NCI-H146 (cell line): ENCODE data around the gene DNAH17.
A peak's percentile ranks its signal among the peaks of the same experiment; 100 is the strongest.

Experiments used
- DNase-seq: peaks from one replicate; lab custom pipeline; 2025; lab: John Stamatoyannopoulos, UW

The DNAH17 gene, protein sequence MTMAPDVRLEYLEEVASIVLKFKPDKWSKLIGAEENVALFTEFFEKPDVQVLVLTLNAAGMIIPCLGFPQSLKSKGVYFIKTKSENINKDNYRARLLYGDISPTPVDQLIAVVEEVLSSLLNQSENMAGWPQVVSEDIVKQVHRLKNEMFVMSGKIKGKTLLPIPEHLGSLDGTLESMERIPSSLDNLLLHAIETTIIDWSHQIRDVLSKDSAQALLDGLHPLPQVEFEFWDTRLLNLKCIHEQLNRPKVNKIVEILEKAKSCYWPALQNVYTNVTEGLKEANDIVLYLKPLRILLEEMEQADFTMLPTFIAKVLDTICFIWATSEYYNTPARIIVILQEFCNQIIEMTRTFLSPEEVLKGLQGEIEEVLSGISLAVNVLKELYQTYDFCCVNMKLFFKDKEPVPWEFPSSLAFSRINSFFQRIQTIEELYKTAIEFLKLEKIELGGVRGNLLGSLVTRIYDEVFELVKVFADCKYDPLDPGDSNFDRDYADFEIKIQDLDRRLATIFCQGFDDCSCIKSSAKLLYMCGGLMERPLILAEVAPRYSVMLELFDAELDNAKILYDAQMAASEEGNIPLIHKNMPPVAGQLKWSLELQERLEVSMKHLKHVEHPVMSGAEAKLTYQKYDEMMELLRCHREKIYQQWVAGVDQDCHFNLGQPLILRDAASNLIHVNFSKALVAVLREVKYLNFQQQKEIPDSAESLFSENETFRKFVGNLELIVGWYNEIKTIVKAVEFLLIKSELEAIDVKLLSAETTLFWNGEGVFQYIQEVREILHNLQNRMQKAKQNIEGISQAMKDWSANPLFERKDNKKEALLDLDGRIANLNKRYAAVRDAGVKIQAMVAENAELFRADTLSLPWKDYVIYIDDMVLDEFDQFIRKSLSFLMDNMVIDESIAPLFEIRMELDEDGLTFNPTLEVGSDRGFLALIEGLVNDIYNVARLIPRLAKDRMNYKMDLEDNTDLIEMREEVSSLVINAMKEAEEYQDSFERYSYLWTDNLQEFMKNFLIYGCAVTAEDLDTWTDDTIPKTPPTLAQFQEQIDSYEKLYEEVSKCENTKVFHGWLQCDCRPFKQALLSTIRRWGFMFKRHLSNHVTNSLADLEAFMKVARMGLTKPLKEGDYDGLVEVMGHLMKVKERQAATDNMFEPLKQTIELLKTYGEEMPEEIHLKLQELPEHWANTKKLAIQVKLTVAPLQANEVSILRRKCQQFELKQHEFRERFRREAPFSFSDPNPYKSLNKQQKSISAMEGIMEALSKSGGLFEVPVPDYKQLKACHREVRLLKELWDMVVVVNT (N-terminal part only)

DNA sequence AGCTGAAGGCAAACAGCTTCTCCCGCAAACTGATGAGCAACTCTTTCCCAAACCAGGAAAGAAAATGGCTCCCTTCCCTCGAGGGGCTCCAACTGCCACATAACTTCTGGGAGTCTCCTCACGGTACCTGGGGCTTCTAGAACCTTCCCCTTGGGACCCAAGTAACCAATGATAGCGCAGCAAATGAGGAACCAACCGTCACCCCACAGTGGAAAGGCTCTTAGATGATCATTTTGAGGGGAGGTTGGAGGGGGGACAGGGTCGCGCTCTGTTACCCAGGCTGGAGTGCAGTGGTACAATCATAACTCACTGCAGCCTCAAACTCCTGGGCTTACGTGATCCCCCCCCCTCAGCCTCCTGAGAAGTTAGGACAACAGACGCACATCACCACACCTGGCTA lies at the start of gene DNAH17:
TSS of gene DNAH17 (minus strand) at position 101 of the 400 bp plus-strand sequence. CDS start 2,339 bp downstream, outside the sequence.
- DNase-seq: no peak

DNA sequence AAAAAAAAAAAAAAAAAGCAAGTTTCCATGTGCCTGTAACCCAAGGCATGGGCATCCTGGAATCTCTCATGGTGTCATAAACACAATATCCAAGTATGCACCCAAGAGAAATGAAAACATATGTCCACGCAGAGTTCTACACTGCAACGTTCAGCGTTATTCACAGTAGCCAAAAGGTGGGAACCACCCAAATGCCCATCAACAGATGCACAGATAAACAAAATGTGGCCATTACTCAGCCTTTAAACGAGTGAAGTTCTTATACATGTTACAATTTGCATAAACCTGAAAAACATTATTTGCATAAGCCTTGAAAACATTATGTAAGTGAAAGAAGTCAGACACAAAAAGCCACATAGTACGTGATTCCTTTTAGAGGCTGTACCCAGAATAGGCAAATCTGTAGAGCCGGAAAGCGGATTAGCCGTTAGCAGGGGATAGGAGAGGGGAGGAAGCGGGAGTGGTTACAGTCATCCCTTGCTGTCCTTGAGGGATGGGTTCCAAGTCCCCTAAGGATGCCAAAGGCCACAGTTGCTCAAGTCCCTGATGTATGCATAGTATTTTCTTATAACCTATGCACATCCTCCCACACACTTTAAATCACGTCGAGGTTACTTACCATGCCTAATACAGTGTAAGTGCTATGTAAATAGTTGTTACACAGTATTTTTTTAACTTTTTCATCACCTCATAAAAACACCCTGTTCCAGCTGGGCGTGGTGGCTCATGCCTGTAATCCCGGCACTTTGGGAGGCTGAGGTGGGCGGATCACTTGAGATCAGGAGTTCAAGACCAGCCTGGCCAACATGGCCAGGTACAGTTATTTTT lies 47.3 kb upstream of the DNAH17 start:
- no peak for DNase-seq

DNA sequence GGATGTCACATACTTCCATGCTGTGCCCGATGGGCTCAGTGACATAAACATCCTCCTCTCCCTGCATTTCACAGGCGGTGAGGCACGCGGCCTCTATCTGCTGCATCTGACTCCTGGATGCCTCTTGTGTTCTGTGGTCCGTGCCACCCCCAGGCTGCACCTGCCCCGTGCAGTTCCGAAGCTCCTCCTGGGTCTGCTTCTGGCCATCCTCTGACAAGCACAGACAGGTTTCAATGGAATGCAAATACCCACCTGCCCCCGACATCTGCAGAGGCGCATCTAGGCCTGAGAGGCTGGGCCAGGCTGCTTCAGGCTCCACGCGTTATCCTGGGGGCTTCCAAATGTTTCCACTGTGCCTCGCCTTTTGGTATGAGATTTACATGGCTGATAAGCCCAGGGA lies 46.3 kb upstream of the DNAH17 start:
- peak; percentile 24 for DNase-seq

DNA sequence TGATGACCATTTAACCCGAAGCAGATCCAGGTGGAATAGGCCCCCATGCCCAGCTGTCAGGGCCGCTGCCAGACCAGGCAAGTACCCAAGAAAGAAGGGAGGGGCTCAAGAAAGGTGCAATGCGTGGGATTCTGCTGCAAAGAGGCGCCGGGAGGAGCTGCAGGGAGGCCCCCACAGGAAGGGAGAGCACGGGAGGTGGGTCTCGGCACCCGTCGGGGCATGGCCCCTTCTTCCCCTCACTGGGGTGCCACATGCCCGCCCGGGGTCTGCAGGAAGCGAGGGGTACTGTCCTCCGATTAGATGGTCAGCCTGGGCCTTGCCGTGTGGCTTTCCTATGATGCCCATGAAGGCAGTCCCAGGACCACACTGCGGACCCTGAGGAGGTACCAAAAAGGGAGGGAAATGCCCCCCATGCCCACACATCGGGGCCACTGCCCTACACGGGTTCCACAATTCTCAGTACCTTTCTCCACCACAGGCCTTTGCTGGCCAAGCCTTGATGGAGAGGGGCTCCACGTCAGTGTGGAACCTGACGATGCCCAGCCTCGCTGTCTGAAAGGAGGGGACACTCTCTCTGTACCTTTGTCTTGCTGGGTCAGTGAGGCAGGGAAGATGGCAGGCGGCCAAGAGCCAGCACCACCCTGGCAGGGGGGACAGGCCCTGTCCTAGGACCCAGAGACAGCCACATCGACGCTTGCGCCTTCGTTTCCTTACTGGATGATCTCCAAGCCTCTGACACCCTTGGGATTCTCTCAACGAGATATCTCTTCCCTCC lies 45.5 kb upstream of the DNAH17 start:
- DNase-seq: no peak

DNA sequence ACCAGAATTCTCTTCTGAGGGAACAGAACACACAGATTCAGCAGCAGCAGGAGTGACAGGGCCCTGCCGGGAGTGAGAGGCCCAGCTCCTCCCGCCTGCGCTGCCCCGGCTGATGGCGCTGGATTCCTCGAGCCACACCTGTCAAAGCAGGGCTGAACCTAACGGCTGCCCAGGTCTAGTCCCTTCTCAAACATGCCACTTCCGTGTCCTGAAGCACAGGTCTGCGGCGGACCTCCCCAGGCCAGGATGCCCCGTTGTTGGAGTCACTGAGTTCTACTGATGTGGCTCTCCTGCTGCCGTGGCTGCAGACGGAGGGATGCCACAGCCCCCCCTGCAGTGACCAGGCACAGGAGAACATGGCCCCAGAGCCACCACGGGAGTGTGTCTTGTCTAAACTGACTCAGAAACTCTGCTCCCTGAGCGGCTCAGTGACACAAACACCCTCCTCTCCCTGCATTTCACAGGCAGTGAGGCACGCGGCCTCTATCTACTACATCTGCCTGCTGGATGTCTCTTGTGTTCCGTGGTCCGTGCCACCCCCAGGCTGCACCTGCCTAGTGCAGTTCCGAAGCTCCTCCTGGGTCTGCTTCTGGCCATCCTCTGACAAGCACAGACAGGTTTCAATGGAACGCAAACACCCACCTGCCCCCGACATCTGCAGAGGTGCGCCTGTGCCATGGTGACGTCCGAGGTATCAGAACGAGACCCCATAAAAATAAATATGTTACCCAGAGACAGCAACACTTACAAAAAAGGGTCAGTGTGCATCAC lies 44.7 kb upstream of the DNAH17 start:
- DNase-seq: no peak

DNA sequence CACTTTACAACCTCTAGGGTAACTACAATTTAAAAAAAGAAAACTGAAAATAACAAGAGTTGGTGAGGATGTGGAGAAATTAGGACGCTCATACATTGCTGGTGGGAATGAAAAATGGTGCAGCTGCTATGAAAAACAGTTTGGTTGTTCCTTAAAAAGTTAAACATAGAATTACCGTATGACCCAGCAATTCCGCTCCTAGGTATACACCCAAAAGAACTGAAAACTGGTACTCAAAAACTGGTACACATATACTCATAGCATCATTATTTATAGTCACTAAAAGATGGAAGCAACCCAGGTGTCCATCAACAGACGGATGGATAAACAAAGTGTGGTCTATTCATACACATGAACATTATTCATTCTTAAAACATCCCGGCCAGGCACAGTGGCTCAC lies 42.9 kb upstream of the DNAH17 start:
- no peak for DNase-seq

DNA sequence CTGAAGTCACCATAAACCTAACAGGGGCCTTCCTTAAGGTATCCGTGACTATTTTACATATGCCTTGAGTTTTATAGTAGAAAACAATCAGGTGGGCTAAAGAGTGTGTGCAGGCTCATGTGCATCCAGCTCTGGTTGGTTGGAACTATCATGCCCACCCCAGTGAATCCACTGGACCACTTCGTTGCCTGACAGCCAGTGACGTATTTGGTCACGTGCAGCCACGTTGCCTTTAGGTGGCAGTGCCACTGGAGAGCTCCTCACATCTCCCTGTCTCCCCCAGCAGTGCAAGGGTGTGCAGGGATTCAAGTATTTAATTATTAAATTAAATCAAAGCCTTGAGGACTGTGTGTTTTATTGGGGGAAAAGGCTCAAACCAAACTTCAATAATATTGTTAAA lies 42.1 kb upstream of the DNAH17 start:
- DNase-seq: no peak

DNA sequence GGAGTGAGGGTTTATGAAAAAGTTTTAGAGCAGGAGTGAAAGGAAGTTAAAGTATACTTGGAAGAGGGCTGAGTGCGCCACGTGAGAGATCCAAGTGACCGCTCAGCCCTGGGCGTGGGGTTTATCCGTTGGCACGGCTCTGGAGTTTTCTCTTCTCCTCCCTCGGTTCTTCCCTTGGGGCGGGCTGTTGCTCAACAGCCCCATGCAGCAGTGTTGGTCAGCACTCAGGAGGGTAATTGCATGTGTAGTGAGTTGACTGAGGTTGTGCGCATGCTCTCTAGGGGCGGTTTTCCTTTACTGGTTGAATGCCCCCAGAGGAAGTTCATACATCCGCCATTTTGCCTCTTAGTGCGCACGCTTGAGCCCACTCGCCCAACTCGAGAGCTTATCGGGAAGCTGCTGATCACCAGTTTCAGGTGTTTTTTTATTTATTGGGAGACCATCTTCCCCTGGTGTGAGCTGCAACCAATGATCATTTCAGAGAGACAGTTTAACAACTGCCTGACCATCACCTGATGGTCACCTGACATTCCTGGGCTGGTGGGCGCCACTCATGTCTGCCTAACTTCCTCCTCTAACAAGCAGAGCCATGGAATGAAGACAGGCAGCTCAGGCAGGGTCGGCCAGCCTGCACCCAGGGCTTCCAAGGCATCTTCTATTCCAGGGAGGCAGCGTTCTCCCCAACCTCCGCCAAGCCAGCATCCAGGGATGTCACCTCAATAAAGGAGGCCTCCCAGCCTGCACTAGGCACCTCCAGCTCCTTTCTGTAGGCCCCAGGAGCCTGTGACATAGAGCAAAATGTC lies 41.3 kb upstream of the DNAH17 start:
- DNase-seq: no peak

DNA sequence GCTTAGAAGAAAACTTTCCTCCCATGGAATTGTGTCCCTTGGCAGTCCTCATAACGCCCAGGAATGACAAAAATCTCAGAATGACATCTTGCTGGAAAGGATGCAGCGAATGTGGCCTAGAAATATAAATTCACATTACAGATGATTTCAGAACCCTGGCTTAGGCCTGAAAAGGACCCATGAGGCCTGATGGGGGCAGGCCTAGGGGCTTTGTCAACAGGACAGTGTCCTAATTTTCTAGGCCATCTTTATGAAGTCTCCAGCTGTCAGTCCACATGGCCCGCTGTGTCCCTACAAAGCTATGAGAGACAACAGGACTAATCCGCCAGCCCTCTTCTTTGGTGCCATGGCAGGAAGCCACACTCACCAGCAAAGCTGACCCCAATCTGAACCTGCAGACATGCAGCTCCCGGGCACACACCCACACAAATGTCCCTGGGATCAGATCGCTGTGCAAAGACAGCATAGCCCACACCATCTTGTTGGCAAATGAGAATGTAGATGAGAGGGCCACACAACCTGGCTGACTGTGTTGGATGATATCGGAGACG lies 40.4 kb upstream of the DNAH17 start:
- no peak for DNase-seq

DNA sequence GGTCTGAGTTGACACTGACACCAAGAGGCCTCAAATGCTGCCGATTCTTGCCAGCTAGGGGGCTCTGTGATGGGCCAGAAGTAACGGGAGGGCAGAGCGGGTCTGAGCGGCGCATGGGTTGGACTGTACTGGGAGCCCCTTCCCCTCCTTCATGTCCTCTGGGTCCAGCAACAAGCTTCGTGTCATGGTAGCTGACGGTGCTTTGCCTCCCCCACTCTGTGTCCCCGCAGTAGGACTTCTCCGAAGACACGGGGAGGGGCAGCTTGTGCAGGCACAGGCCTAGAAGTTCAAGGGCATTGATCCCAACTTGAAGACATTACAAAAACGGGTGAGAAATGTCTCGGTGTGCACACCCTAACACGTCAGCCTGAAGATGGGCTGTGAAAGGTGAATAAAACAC lies 39.8 kb upstream of the DNAH17 start:
- no peak for DNase-seq

DNA sequence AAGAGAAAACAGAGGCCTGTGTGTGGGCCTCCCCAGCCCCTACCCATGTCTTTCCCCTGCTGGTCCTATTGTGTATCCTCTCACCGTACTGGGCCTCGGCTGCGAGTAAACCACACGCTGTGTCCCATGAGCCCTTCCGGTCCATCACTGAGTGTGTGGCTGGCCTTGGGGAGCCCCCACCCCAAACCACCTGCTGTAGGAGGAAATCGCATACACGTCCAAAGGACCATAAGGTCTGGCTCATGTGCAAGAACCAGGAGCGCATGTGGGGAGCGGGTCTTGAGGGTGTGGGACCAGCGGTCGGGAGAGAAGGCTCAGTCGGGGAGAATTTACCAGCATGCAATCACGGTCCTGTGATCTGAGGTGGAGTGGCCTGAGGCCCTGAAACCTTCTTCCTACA lies 38.4 kb upstream of the DNAH17 start:
- no peak for DNase-seq

DNA sequence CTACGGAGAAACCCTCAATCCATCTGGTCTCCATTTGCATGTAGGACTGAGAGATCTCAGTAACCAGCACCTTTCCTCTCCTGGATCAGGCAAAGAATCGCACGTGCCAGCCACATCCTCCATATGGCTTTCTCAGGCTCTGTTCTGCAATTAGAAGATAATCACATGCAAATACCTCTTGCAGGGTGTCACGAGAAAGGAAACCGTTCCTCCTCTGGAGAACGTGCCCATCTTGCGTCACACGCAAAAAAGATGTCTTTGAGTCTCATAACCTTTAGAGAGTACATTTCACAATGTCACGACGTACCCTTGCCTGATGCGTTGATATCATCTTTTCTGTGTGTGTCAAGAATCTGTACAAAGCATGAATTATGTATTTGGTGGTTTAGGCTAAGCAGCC lies 36.2 kb upstream of the DNAH17 start:
- DNase-seq: no peak

DNA sequence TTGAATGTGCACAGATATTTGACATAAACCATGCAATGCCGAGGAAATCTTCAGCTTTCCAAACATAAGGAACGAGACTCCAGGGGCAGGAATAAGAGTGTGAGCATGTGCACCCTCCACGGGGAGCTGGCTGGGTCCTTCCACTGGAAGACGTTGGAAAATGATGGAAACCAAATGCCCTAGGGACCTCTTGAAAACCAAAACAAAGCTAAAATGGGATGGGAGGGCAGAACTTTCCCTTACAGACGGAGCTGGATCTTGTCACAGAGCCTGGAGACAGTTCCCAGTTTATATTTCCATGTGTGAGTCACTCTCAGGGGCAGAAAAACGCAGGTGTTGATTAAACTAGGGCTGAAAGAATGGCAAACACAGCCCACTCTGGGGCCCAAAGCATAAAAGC lies 34.4 kb upstream of the DNAH17 start:
- peak; percentile 21 for DNase-seq

DNA sequence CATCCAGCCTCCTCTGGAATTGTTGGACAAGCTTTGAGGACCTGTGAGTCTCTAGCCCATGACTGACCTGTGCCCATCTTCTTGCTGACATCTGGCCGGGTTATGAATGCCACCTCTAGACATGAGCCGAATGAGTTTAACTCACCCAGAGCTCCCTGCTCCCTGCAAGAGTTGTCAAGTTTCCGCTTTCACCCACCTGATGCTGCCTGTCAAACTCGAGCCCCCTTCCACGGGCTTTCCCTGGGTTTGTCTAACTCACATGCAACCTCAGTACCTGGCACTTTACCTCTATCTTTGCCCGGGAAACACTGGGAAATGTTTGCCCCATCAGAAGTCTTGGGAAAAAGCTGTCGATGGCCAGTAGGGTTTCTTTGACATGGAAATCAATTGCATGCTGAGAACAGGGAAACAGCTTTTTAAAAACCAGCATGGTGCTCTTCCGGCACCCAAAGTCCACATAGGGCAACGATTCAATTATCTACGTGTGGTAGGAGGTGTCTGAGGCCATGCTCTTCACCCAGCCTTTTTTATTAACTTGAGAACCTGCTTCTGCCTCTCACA lies 33.8 kb upstream of the DNAH17 start:
- peak; percentile 67 for DNase-seq

DNA sequence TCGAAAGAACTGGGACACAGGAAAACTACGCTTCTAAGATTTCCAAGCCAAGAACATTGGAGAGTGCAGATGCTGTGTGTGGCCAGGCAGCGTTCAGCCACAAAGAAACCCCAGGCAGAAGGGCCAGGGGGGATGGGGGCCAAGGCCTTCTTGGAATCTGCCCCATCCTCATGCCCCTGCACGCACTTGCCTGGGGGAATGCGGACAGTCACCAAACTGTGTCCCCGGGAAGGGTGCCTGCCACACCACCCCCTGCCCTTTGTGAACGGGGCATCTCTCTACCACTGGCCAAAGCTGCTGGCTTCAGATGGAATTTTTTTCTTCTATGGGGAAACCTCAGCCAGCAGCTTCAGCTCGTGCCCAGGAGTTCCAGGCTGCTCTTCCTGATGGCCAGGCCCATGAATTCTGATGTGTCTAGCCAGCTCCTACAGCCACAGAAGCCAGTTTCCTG lies 32.0 kb upstream of the DNAH17 start:
- DNase-seq: no peak

DNA sequence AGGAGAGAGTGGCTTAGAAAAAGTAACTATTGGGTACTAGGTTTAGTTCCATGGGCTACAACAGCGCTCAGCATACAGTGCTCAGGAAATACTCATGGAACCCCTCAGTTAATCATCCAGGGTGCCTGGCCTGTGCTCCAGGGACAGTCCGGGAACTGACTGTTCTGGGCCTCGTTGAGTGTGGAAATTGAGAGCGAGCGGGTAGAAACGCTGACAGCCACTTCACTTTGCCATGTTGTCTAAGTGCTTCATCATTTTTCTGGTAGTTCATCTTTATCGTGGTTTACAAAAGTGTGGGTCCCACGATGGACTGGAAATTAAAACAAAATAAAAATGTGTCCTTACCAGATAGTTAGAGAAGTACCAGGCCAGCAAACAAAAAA lies 31.6 kb upstream of the DNAH17 start:
- no peak for DNase-seq

DNA sequence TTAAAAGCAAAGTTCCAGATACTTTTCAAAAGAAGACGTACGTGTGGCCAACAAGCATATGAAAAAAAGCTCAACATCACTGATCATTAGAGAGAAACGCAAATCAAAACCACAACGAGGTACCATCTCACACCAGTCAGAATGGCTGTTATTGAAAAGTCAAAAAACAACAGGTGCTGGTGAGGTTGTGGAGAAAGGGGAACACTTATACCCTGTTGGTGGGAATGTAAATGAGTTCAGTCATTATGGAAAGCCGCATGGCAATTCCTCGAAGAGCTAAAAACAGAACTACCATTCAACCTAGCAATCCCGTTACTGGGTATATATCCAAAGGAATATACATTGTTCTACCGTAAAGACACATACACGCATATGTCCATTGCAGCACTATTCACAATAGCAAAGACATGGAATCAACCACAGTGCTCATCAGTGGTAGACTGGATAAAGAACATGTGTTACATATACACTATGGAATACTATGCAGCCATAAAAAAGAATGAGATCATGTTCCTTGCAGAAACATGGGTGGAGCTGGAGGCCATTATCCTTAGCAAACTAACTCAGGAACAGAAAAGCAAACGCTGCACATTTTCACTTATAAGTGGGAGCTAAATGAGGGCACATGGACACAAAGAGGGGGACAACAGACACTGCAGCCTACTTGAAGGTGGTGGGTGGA lies 31.1 kb upstream of the DNAH17 start:
- no peak for DNase-seq

DNA sequence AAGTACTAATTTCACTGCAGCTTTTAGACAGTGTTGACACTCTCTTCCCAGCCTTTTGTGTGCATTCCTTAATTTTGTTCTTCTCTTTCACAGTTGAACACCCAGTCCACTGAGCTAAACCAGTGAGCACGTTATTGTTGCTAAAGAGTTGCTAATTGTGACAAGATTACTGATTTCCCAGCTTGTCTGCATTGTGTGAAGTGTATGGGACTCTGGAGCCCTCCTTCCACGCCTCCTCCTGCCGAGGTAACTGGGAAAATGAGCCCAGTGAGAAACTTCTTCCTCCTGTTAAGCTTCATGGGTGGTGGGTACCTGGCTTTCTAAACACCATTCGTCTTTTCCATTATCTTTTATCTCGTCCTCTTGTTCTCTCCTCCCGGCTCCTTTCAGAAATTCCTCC lies 29.8 kb upstream of the DNAH17 start:
- no peak for DNase-seq
